ENCODE results near the gene EPB41. TPM values are rescaled to one million over a fixed set of nuclear protein-coding genes. Genes with fewer than 3 reads are reported as not detected.

Gene EPB41
- total RNA-seq, 4 donors from 2014 or later: 28.5 to 43.9 (median 41.8) TPM

- intact Hi-C loops (cut with DNase I): no loop called here
- Histone ChIP-seq H3K36me3 (peaks cover 0 to 21% (median 0%) of the 10 kb centered on the region in 3 donors), H3K9me3 (no peaks in the 10 kb centered on the region), H3K4me1 (peaks cover 0 to 6% (median 0%) of the 10 kb centered on the region in 3 donors), H3K27ac (no peak overlapping the region), H3K4me3 (no peak overlapping the region), H3K27me3 (no peaks in the 10 kb centered on the region)
- 87 to 93% methylated on average over 9 to 14 of the region's 15 CpGs for WGBS, 2 donors
- DNase-seq: no peak
- TF ChIP-seq POLR2A (IDR thresholded peaks at IDR 0.05) (no peak), CTCF (IDR thresholded peaks at IDR 0.05) (no peak)
Observed at GRCh38 chr1:28983509-28984310, 69.3 kb downstream of the EPB41 start.

DNA sequence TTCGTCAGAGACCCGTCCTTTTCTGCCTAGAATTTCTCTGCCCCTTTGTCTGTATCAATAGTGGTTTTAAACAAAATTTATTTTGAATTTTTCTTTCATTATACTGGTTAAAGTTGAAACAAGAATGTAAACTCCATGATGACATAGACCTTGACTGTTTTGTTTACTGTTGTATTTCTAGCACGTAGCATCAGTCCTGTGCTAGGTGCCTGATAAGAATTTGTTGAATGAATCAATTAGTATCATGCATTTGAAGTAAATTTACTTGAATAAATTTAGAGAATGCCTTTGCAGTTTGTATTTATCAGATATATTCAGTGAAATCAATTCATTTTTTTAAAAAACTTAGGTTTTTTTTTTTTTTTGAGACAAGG is 69.9 kb downstream of the EPB41 start:
- 91 to 100% methylated on average over 3 of the region's 3 CpGs for WGBS, 2 donors
- intact Hi-C loops (cut with DNase I): no loop called here
- no peak for DNase-seq
- H3K4me3 ChIP-seq: no peak overlapping the region
- H3K27ac ChIP-seq: no peak overlapping the region
- H3K36me3 ChIP-seq: peaks cover 0 to 27% (median 0%) of the 10 kb centered on the region in 3 donors
- TF ChIP-seq CTCF (IDR thresholded peaks at IDR 0.05) (no peak), POLR2A (IDR thresholded peaks at IDR 0.05) (no peak)
- no peaks in the 10 kb centered on the region for H3K9me3 ChIP-seq
- H3K27me3 ChIP-seq: no peaks in the 10 kb centered on the region
- H3K4me1 ChIP-seq: peaks cover 0 to 6% (median 0%) of the 10 kb centered on the region in 3 donors

DNA sequence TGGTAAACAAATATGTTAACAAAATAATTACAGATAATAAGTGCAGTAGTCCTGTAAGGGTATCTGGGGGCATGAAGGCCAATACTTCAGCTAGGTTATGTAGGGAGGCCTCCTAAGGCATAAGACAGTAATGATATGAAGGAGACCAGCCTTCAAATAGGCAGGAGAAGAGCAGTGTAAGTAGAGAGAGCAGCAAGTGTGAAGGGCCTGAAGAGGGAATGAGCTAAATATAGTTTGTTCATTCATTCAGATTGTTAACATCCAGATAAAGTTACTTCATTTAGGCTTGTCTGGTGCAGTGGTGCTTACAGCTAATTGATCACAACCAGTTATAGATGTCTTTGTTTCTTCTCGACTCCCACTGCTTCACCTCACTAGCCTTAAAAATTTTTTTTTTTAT is 71.1 kb downstream of the EPB41 start:
- Histone ChIP-seq H3K36me3 (peaks cover 0 to 35% (median 0%) of the 10 kb centered on the region in 3 donors), H3K9me3 (no peaks in the 10 kb centered on the region), H3K27me3 (no peaks in the 10 kb centered on the region), H3K27ac (no peak overlapping the region), H3K4me3 (no peak overlapping the region), H3K4me1 (peaks cover 0 to 6% (median 0%) of the 10 kb centered on the region in 3 donors)
- intact Hi-C loops (cut with DNase I): no loop called here
- TF ChIP-seq POLR2A (IDR thresholded peaks at IDR 0.05) (no peak), CTCF (IDR thresholded peaks at IDR 0.05) (no peak)
- whole genome bisulfite sequencing, 2 donors: 88 to 93% methylated on average over 1 of the region's 1 CpG
- DNase-seq: no peak

DNA sequence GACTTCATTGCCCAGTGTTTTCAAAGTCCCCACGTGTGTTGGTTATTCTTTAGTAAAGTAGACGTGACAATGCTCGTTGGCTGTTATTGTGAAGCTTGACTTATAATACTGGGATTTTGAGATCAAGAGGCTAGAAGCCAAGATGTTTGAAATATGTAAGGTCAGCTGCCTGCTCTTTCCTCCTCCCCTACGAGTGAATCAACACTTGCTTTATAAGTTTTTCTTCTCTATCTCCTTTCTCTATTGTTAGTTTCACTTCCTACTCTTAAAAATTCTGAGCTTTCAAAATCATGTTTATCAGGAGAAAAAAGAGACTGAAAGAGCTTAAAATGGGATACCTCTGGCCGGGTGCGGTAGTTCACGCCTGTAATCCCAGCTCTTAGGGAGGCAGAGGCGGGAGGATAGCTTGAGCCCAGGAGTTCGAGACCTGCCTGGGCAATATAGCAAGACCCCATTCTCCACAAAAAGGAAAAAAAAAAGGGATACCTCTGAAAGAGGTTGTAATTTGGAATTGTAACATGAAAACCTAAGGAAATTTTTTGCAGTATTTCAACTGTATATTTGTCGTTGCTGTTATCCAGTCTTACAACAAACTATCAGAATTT is 72.0 kb downstream of the EPB41 start:
- no peak for DNase-seq
- 62 to 65% methylated on average over 6 to 10 of the region's 10 CpGs for WGBS, 2 donors
- intact Hi-C loops (cut with DNase I): no loop called here
- TF ChIP-seq CTCF (IDR thresholded peaks at IDR 0.05) (no peak), POLR2A (IDR thresholded peaks at IDR 0.05) (no peak)
- peaks cover 0 to 35% (median 0%) of the 10 kb centered on the region in 3 donors for H3K36me3 ChIP-seq
- peaks cover 0 to 6% (median 0%) of the 10 kb centered on the region in 3 donors for H3K4me1 ChIP-seq
- no peaks in the 10 kb centered on the region for H3K27me3 ChIP-seq
- no peak overlapping the region for H3K27ac ChIP-seq
- H3K4me3 ChIP-seq: no peak overlapping the region
- no peaks in the 10 kb centered on the region for H3K9me3 ChIP-seq

GRCh38 chr1:29002792-29003191 is 88.4 kb downstream of the EPB41 start:
- no peaks in the 10 kb centered on the region for H3K27me3 ChIP-seq
- no peak for TF ChIP-seq CTCF (IDR thresholded peaks at IDR 0.05)
- TF ChIP-seq POLR2A (IDR thresholded peaks at IDR 0.05): no peak
- intact Hi-C loops (cut with DNase I): no loop called here
- peaks cover 0 to 20% (median 3%) of the 10 kb centered on the region in 3 donors for H3K4me1 ChIP-seq
- H3K27ac ChIP-seq: peak overlapping the region in 1 of 4 donors; percentile 55
- H3K9me3 ChIP-seq: no peaks in the 10 kb centered on the region
- no peak overlapping the region for H3K4me3 ChIP-seq
- no peak for DNase-seq
- H3K36me3 ChIP-seq: peaks cover 0 to 7% (median 0%) of the 10 kb centered on the region in 3 donors

Measured in esophagus squamous epithelium (tissue), 5 donors.